ENCODE data around the gene EDAR. TPM values are rescaled to one million over a fixed set of nuclear protein-coding genes. Genes with fewer than 3 reads are reported as not detected.

EDAR gene
- polyA plus RNA-seq, 1 of the 3 experiments (the other 2 are of a cell fraction) = not detected

GRCh38 chr2:108961796-108962195 lies 27.2 kb downstream of the EDAR start:
- POLR2A ChIA-PET = interaction anchor here (0.6 kb wide), 1 partner anchor 28 kb away, joined by 4 read pairs; no protein-coding TSS in a partner anchor
- no peak overlapping the region for H3K4me2 ChIP-seq
- no peaks in the 10 kb centered on the region for H3K9me2 ChIP-seq
- DNase-seq = no peak
- WGBS (ENCODE audit: low lambda C conversion rate) = 60% methylated on average over 4 of the region's 4 CpGs
- peaks cover 0 to 3% of the 10 kb centered on the region in 2 experiments; a peak in 1 of 4 replicates for H3K4me1 ChIP-seq (ENCODE audit: control insufficient read depth in 1 of 2, insufficient read depth in 2 of 2, low read depth in 1 of 2, low read length in 1 of 2)
- H3K27ac ChIP-seq (ENCODE audit: low read depth in 2 of 2, low read length in 1 of 2) = no peak overlapping the region
- CTCF ChIA-PET = interaction anchor here (0.9 to 1.5 kb wide), 2 partner anchors 17 to 32 kb away, joined by 3 to 4 read pairs; no protein-coding TSS in a partner anchor
- H3F3A ChIP-seq (replicated peaks; ENCODE audit: insufficient read depth) = no peaks in the 10 kb centered on the region
- H3K27me3 ChIP-seq (ENCODE audit: insufficient read depth) = peaks cover 5% of the 10 kb centered on the region; the same call in 1 of the 2 replicates
- TF ChIP-seq TAF1 (IDR thresholded peaks at IDR 0.05; ENCODE audit: borderline replicate concordance, low read depth, low read length) (no peak), NRF1 (IDR thresholded peaks at IDR 0.05; ENCODE audit: low read depth, low read length) (no peak), SIN3A (IDR thresholded peaks at IDR 0.05; ENCODE audit: borderline replicate concordance, low read depth, low read length) (no peak), FOXM1 (IDR thresholded peaks at IDR 0.05; ENCODE audit: low read depth) (no peak), GABPA (IDR thresholded peaks at IDR 0.05; ENCODE audit: low read depth) (no peak), RAD21 (IDR thresholded peaks at IDR 0.05; ENCODE audit: low read length) (no peak), SMC3 (IDR thresholded peaks at IDR 0.05; ENCODE audit: low read depth, low read length) (no peak), EP300 (IDR thresholded peaks at IDR 0.05; ENCODE audit: borderline replicate concordance in 1 of 2, low read depth in 1 of 2, low read length in 1 of 2) (no peak), CTCF (IDR thresholded peaks at IDR 0.05) (no peak), FOXJ3 (CRISPR knock-in tag; IDR thresholded peaks at IDR 0.05) (no peak), CHD2 (IDR thresholded peaks at IDR 0.05; ENCODE audit: low read length, partially characterized antibody) (no peak), RCOR1 (IDR thresholded peaks at IDR 0.05; ENCODE audit: low read length) (no peak), EZH2phosphoT487 (IDR thresholded peaks at IDR 0.05; ENCODE audit: borderline replicate concordance, low read depth) (no peak), USF2 (IDR thresholded peaks at IDR 0.05; ENCODE audit: borderline replicate concordance, low read depth, low read length) (no peak), RFX5 (IDR thresholded peaks at IDR 0.05; ENCODE audit: low read length) (no peak), MAX (IDR thresholded peaks at IDR 0.05; ENCODE audit: low read depth) (no peak)
- TF ChIP-seq, protein P1, sequence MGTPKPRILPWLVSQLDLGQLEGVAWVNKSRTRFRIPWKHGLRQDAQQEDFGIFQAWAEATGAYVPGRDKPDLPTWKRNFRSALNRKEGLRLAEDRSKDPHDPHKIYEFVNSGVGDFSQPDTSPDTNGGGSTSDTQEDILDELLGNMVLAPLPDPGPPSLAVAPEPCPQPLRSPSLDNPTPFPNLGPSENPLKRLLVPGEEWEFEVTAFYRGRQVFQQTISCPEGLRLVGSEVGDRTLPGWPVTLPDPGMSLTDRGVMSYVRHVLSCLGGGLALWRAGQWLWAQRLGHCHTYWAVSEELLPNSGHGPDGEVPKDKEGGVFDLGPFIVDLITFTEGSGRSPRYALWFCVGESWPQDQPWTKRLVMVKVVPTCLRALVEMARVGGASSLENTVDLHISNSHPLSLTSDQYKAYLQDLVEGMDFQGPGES (IDR thresholded peaks at IDR 0.05; ENCODE audit: low read depth, low read length) = no peak
- TF ChIP-seq, protein P2, sequence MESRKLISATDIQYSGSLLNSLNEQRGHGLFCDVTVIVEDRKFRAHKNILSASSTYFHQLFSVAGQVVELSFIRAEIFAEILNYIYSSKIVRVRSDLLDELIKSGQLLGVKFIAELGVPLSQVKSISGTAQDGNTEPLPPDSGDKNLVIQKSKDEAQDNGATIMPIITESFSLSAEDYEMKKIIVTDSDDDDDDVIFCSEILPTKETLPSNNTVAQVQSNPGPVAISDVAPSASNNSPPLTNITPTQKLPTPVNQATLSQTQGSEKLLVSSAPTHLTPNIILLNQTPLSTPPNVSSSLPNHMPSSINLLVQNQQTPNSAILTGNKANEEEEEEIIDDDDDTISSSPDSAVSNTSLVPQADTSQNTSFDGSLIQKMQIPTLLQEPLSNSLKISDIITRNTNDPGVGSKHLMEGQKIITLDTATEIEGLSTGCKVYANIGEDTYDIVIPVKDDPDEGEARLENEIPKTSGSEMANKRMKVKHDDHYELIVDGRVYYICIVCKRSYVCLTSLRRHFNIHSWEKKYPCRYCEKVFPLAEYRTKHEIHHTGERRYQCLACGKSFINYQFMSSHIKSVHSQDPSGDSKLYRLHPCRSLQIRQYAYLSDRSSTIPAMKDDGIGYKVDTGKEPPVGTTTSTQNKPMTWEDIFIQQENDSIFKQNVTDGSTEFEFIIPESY (IDR thresholded peaks at IDR 0.05; ENCODE audit: borderline replicate concordance, low read depth) = no peak
- H3K4me3 ChIP-seq (ENCODE audit: low read depth in 2 of 2, low read length in 1 of 2) = no peak overlapping the region
- no peaks in the 10 kb centered on the region for H3K79me2 ChIP-seq (ENCODE audit: insufficient read depth)
- no peaks in the 10 kb centered on the region for H4K20me1 ChIP-seq (ENCODE audit: insufficient read depth)
- H2AFZ ChIP-seq (ENCODE audit: low read depth) = no peak overlapping the region
- no peaks in the 10 kb centered on the region for H3K36me3 ChIP-seq (replicated peaks in 1 of 2; ENCODE audit: control insufficient read depth in 1 of 2, insufficient read depth in 2 of 2, low read length in 1 of 2)
- no peak overlapping the region for H3K9ac ChIP-seq
- no peaks in the 10 kb centered on the region for H3K9me3 ChIP-seq
